HepG2 (cell line): ENCODE results near the gene MED22. TPM values are rescaled to one million over a fixed set of nuclear protein-coding genes. Genes with fewer than 3 reads are reported as not detected.
A peak's percentile ranks its signal among the peaks of the same experiment; 100 is the strongest.

ENCODE experiments used
- MIER2 ChIP-seq: IDR thresholded peaks from 2 replicates; pipeline ENCODE4 v1.6.1; 2016; ENCODE audit warnings: missing biosample characterization, missing genetic modification reagents
- PITX1 ChIP-seq: sonication (generic); formaldehyde crosslinking; IDR thresholded peaks from 2 replicates; pipeline ENCODE4 v1.5.1; 2020; ENCODE audit warnings: mild to moderate bottlenecking, missing genetic modification reagents
- ZFP37 ChIP-seq: sonication (generic); formaldehyde crosslinking; IDR thresholded peaks from 2 replicates; pipeline ENCODE4 v1.4.0; 2020; ENCODE audit warnings: missing genetic modification reagents, borderline replicate concordance
- ZNF354B ChIP-seq: sonication (generic); formaldehyde crosslinking; IDR thresholded peaks from 2 replicates; pipeline ENCODE4 v1.8.0; 2022; ENCODE audit warnings: mild to moderate bottlenecking, missing genetic modification reagents
- ZNF749 ChIP-seq: sonication (generic); formaldehyde crosslinking; IDR thresholded peaks from 2 replicates; pipeline ENCODE4 v1.8.0; 2022; ENCODE audit warnings: mild to moderate bottlenecking, missing genetic modification reagents, moderate library complexity, borderline replicate concordance
- polyA plus RNA-seq, 8 experiments: library from polyadenylated mRNA; depleted of rRNA in 3 of 8; stranded (reverse) in 7 of 8; unstranded in 1 of 8; fragments of >200 nt; fragmentation: Illumina TruSeq in 4 of 8; extraction: Trizol in 4 of 8; gene quantifications; 2 replicates each; pipeline versions ENCODE4 v1.2.1 to v1.2.3, GENCODE V29; 2011 to 2016; ENCODE audit warnings: low read depth in 4 of 8, missing spikeins in 1 of 8, mixed read lengths in 1 of 8; ENCODE audit not compliant: insufficient read depth in 1 of 8
- total RNA-seq, 5 experiments: library from RNA; depleted of rRNA; stranded (reverse); fragments of >200 nt; fragmentation: Illumina TruSeq; extraction: Trizol; gene quantifications; 2 replicates each; pipeline ENCODE4 v1.2.3, GENCODE V29; 2016; ENCODE audit warnings: low read depth in 1 of 5
- TF ChIP-seq, protein P1 (sequence below): sonication (generic); formaldehyde crosslinking; IDR thresholded peaks from 2 replicates; pipeline ENCODE4 v1.5.1; 2020; ENCODE audit warnings: mild to moderate bottlenecking, missing genetic modification reagents, borderline replicate concordance
- TF ChIP-seq, protein P2 (sequence below): sonication (generic); formaldehyde crosslinking; conservative IDR thresholded peaks from 2 replicates; pipeline ENCODE4 v1.4.0; 2020; ENCODE audit warnings: missing genetic modification reagents
- TF ChIP-seq, protein P3 (sequence below): sonication (generic); formaldehyde crosslinking; IDR thresholded peaks from 2 replicates; pipeline ENCODE4 v1.8.1; 2023; ENCODE audit warnings: mild to moderate bottlenecking, moderate library complexity, missing genetic modification reagents
- TF ChIP-seq, protein P4 (sequence below): sonication (generic); formaldehyde crosslinking; IDR thresholded peaks from 2 replicates; pipeline ENCODE4 v1.4.0; 2020; ENCODE audit warnings: mild to moderate bottlenecking, missing genetic modification reagents
- TF ChIP-seq, protein P5 (sequence below), 2 experiments: sonication (generic) in 1 of 2; formaldehyde crosslinking in 1 of 2; IDR thresholded peaks; 2 replicates each; pipeline versions ENCODE4 v1.4.0 to v1.6.1; 2018 to 2020; ENCODE audit warnings: missing genetic modification reagents in 2 of 2, borderline replicate concordance in 1 of 2, low read depth in 1 of 2, mild to moderate bottlenecking in 1 of 2, missing biosample characterization in 1 of 2
- TF ChIP-seq, protein P6 (sequence below): sonication (generic); formaldehyde crosslinking; IDR thresholded peaks from 2 replicates; pipeline ENCODE4 v1.4.0; 2020; ENCODE audit warnings: missing genetic modification reagents

The MED22 gene
- total and polyA plus RNA-seq, 2 of the 13 experiments (the other 11 are each of a cell fraction or from before 2014, with no cell fraction given) = 15.8 to 22.1 TPM

DNA sequence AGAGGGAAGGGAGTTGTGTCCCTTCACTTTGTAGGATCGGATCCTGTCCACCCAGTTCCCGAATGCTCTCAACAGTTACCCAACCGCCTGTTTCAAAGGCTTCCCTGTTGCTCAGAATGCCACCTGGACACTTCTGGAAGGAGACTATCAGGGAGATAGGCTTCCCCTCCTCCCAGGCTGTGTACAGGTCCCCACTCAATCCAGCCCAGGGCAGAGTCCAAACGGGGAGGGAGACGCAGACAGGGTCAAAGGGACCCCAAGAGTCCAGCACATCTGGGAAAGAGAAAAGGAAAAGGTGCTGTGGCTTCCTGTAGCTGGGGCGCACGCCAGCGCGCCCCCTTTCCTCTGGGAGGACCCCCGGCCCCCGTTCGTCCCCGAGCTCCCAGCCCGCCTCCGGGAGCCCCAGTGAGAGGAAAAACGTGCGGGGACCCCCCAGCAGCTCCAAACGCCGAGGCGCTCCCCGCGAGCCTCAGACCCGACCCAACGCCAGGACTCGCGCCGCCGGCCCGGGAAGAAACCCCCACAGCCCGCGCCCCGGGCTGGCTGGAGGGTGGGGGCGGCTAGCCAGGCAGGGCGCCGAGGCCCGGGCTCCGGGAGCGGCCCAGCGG, 27.3 kb upstream of the MED22 start (continued):
- TF ChIP-seq, protein P1, sequence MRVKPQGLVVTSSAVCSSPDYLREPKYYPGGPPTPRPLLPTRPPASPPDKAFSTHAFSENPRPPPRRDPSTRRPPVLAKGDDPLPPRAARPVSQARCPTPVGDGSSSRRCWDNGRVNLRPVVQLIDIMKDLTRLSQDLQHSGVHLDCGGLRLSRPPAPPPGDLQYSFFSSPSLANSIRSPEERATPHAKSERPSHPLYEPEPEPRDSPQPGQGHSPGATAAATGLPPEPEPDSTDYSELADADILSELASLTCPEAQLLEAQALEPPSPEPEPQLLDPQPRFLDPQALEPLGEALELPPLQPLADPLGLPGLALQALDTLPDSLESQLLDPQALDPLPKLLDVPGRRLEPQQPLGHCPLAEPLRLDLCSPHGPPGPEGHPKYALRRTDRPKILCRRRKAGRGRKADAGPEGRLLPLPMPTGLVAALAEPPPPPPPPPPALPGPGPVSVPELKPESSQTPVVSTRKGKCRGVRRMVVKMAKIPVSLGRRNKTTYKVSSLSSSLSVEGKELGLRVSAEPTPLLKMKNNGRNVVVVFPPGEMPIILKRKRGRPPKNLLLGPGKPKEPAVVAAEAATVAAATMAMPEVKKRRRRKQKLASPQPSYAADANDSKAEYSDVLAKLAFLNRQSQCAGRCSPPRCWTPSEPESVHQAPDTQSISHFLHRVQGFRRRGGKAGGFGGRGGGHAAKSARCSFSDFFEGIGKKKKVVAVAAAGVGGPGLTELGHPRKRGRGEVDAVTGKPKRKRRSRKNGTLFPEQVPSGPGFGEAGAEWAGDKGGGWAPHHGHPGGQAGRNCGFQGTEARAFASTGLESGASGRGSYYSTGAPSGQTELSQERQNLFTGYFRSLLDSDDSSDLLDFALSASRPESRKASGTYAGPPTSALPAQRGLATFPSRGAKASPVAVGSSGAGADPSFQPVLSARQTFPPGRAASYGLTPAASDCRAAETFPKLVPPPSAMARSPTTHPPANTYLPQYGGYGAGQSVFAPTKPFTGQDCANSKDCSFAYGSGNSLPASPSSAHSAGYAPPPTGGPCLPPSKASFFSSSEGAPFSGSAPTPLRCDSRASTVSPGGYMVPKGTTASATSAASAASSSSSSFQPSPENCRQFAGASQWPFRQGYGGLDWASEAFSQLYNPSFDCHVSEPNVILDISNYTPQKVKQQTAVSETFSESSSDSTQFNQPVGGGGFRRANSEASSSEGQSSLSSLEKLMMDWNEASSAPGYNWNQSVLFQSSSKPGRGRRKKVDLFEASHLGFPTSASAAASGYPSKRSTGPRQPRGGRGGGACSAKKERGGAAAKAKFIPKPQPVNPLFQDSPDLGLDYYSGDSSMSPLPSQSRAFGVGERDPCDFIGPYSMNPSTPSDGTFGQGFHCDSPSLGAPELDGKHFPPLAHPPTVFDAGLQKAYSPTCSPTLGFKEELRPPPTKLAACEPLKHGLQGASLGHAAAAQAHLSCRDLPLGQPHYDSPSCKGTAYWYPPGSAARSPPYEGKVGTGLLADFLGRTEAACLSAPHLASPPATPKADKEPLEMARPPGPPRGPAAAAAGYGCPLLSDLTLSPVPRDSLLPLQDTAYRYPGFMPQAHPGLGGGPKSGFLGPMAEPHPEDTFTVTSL (CRISPR knock-in tag) = no peak
- TF ChIP-seq, protein P2, sequence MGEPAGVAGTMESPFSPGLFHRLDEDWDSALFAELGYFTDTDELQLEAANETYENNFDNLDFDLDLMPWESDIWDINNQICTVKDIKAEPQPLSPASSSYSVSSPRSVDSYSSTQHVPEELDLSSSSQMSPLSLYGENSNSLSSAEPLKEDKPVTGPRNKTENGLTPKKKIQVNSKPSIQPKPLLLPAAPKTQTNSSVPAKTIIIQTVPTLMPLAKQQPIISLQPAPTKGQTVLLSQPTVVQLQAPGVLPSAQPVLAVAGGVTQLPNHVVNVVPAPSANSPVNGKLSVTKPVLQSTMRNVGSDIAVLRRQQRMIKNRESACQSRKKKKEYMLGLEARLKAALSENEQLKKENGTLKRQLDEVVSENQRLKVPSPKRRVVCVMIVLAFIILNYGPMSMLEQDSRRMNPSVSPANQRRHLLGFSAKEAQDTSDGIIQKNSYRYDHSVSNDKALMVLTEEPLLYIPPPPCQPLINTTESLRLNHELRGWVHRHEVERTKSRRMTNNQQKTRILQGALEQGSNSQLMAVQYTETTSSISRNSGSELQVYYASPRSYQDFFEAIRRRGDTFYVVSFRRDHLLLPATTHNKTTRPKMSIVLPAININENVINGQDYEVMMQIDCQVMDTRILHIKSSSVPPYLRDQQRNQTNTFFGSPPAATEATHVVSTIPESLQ = no peak
- TF ChIP-seq, protein P3, sequence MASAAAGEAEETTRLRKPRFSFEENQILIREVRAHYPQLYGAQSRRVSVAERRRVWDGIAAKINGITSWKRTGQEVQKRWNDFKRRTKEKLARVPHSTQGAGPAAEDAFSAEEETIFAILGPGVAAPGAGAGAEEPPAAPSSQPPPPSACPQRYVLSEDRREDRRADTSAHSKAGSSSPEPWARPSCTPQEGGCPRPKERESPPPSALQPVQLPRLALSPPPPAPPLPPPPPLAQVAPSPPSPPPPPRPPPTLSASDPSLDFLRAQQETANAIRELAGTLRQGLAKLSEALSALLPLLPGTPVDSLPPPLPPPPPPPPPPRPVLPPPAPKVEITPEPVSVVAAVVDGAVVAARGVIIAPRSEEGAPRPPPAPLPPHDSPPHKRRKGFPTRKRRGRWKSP = no peak
- TF ChIP-seq, protein P4, sequence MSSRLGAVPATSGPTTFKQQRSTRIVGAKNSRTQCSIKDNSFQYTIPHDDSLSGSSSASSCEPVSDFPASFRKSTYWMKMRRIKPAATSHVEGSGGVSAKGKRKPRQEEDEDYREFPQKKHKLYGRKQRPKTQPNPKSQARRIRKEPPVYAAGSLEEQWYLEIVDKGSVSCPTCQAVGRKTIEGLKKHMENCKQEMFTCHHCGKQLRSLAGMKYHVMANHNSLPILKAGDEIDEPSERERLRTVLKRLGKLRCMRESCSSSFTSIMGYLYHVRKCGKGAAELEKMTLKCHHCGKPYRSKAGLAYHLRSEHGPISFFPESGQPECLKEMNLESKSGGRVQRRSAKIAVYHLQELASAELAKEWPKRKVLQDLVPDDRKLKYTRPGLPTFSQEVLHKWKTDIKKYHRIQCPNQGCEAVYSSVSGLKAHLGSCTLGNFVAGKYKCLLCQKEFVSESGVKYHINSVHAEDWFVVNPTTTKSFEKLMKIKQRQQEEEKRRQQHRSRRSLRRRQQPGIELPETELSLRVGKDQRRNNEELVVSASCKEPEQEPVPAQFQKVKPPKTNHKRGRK = no peak
- TF ChIP-seq, protein P5, sequence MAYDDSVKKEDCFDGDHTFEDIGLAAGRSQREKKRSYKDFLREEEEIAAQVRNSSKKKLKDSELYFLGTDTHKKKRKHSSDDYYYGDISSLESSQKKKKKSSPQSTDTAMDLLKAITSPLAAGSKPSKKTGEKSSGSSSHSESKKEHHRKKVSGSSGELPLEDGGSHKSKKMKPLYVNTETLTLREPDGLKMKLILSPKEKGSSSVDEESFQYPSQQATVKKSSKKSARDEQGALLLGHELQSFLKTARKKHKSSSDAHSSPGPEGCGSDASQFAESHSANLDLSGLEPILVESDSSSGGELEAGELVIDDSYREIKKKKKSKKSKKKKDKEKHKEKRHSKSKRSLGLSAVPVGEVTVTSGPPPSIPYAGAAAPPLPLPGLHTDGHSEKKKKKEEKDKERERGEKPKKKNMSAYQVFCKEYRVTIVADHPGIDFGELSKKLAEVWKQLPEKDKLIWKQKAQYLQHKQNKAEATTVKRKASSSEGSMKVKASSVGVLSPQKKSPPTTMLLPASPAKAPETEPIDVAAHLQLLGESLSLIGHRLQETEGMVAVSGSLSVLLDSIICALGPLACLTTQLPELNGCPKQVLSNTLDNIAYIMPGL (CRISPR knock-in tag; IDR thresholded peaks at IDR 0.05; ENCODE audit: borderline replicate concordance in 1 of 2, low read depth in 1 of 2) = peak; percentile 36; a peak in 1 of 4 replicates
- TF ChIP-seq ZNF354B (CRISPR knock-in tag) (no peak), ZNF749 (CRISPR knock-in tag) (no peak; the same call in 1 of the 2 replicates), PITX1 (CRISPR knock-in tag) (no peak), ZFP37 (no peak), MIER2 (CRISPR knock-in tag) (no peak)
- TF ChIP-seq, protein P6, sequence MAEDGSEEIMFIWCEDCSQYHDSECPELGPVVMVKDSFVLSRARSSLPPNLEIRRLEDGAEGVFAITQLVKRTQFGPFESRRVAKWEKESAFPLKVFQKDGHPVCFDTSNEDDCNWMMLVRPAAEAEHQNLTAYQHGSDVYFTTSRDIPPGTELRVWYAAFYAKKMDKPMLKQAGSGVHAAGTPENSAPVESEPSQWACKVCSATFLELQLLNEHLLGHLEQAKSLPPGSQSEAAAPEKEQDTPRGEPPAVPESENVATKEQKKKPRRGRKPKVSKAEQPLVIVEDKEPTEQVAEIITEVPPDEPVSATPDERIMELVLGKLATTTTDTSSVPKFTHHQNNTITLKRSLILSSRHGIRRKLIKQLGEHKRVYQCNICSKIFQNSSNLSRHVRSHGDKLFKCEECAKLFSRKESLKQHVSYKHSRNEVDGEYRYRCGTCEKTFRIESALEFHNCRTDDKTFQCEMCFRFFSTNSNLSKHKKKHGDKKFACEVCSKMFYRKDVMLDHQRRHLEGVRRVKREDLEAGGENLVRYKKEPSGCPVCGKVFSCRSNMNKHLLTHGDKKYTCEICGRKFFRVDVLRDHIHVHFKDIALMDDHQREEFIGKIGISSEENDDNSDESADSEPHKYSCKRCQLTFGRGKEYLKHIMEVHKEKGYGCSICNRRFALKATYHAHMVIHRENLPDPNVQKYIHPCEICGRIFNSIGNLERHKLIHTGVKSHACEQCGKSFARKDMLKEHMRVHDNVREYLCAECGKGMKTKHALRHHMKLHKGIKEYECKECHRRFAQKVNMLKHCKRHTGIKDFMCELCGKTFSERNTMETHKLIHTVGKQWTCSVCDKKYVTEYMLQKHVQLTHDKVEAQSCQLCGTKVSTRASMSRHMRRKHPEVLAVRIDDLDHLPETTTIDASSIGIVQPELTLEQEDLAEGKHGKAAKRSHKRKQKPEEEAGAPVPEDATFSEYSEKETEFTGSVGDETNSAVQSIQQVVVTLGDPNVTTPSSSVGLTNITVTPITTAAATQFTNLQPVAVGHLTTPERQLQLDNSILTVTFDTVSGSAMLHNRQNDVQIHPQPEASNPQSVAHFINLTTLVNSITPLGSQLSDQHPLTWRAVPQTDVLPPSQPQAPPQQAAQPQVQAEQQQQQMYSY (CRISPR knock-in tag) = no peak
